Liver (tissue), 9 donors: ENCODE measurements around the gene STKLD1. TPM values are rescaled to one million over a fixed set of nuclear protein-coding genes. Genes with fewer than 3 reads are reported as not detected.

Experiments
- DNase-seq: peaks from one replicate; pipeline ENCODE4 v3.0.0-alpha.2; 2017; ENCODE audit warnings: low spot score
- H3K27ac ChIP-seq, 2 donors: one replicate each; pipeline ENCODE4 v1.7.0; 2013; ENCODE audit warnings: inconsistent platforms in 2 of 2, low read length in 2 of 2, control low read depth in 1 of 2, low read depth in 1 of 2, mild to moderate bottlenecking in 1 of 2
- H3K27me3 ChIP-seq, 4 donors: one replicate each; pipeline versions ENCODE4 v1.6.1 to v1.7.0; 2013; ENCODE audit warnings: low read length in 3 of 4, inconsistent platforms in 1 of 4, mild to moderate bottlenecking in 1 of 4, moderate library complexity in 1 of 4; ENCODE audit not compliant: control insufficient read depth in 4 of 4, insufficient read depth in 4 of 4
- H3K36me3 ChIP-seq, 4 donors: one replicate each; pipeline versions ENCODE4 v1.6.1 to v1.7.0; 2013; ENCODE audit warnings: low read length in 3 of 4, mild to moderate bottlenecking in 3 of 4, low read depth in 1 of 4, moderate library complexity in 1 of 4; ENCODE audit not compliant: control insufficient read depth in 4 of 4, insufficient read depth in 3 of 4
- H3K4me1 ChIP-seq, 4 donors: one replicate each; pipeline versions ENCODE4 v1.6.1 to v1.7.0; 2013; ENCODE audit warnings: low read length in 3 of 4, mild to moderate bottlenecking in 3 of 4, moderate library complexity in 1 of 4; ENCODE audit not compliant: control insufficient read depth in 4 of 4, insufficient read depth in 4 of 4
- H3K4me3 ChIP-seq, 3 donors: one replicate each; pipeline versions ENCODE4 v1.6.1 to v1.7.0; 2013; ENCODE audit warnings: low read length in 3 of 3, control low read depth in 1 of 3, low read depth in 1 of 3, mild to moderate bottlenecking in 1 of 3
- H3K9ac ChIP-seq, 2 donors: one replicate each; pipeline ENCODE4 v1.7.0; 2013; ENCODE audit warnings: low read length in 2 of 2, mild to moderate bottlenecking in 2 of 2, moderate library complexity in 2 of 2, control low read depth in 1 of 2, low read depth in 1 of 2
- H3K9me3 ChIP-seq, 4 donors: one replicate each; pipeline versions ENCODE4 v1.6.1 to v1.7.0; 2013; ENCODE audit warnings: low read length in 3 of 4; ENCODE audit not compliant: control insufficient read depth in 4 of 4
- CTCF ChIP-seq: fragments of 150-350 bp; IDR thresholded peaks from 2 replicates; pipeline ENCODE4 v1.5.1; 2017; ENCODE audit warnings: improper control_type of control experiment, low read depth, low read length; ENCODE audit not compliant: missing input control
- EGR1 ChIP-seq, 2 donors: IDR thresholded peaks; 2 replicates each; pipeline ENCODE4 v1.6.1; 2016 to 2018; ENCODE audit warnings: antibody characterized with exemption in 2 of 2, low read depth in 2 of 2
- FOXA1 ChIP-seq: IDR thresholded peaks from 2 replicates; pipeline ENCODE4 v1.6.1; 2016; ENCODE audit warnings: antibody characterized with exemption
- FOXA2 ChIP-seq: IDR thresholded peaks from 2 replicates; pipeline ENCODE4 v1.6.1; 2016; ENCODE audit warnings: antibody characterized with exemption
- GABPA ChIP-seq, 2 donors: IDR thresholded peaks in 1 of 2; conservative IDR thresholded peaks in 1 of 2; 2 replicates each; pipeline ENCODE4 v1.6.1; 2016; ENCODE audit warnings: antibody characterized with exemption in 2 of 2, mild to moderate bottlenecking in 1 of 2, moderate library complexity in 1 of 2
- HNF4A ChIP-seq, 2 donors: conservative IDR thresholded peaks; 2 replicates each; pipeline ENCODE4 v1.6.1; 2016; ENCODE audit warnings: antibody characterized with exemption in 2 of 2, mild to moderate bottlenecking in 2 of 2
- HNF4G ChIP-seq: IDR thresholded peaks from 2 replicates; pipeline ENCODE4 v1.6.1; 2016; ENCODE audit warnings: antibody characterized with exemption
- JUND ChIP-seq, 2 donors: IDR thresholded peaks; 2 replicates each; pipeline ENCODE4 v1.6.1; 2016; ENCODE audit warnings: antibody characterized with exemption in 2 of 2
- MAX ChIP-seq: IDR thresholded peaks from 2 replicates; pipeline ENCODE4 v1.6.1; 2016; ENCODE audit warnings: antibody characterized with exemption
- NR2F2 ChIP-seq: IDR thresholded peaks from 2 replicates; pipeline ENCODE4 v1.6.1; 2016; ENCODE audit warnings: antibody characterized with exemption
- RAD21 ChIP-seq, 2 donors: IDR thresholded peaks; 2 replicates each; pipeline ENCODE4 v1.6.1; 2016; ENCODE audit warnings: antibody characterized with exemption in 2 of 2, mild to moderate bottlenecking in 2 of 2
- REST ChIP-seq: IDR thresholded peaks from 2 replicates; pipeline ENCODE4 v1.6.1; 2016; ENCODE audit warnings: antibody characterized with exemption, mild to moderate bottlenecking
- RXRA ChIP-seq, 2 donors: IDR thresholded peaks; 2 replicates each; pipeline ENCODE4 v1.6.1; 2017 to 2018; ENCODE audit warnings: antibody characterized with exemption in 2 of 2, mild to moderate bottlenecking in 1 of 2
- SP1 ChIP-seq: IDR thresholded peaks from 2 replicates; pipeline ENCODE4 v1.6.1; 2018; ENCODE audit warnings: antibody characterized with exemption, mild to moderate bottlenecking
- TAF1 ChIP-seq: conservative IDR thresholded peaks from 2 replicates; pipeline ENCODE4 v1.6.1; 2016; ENCODE audit warnings: antibody characterized with exemption, mild to moderate bottlenecking
- YY1 ChIP-seq: IDR thresholded peaks from 2 replicates; pipeline ENCODE4 v1.6.1; 2016; ENCODE audit warnings: antibody characterized with exemption, mild to moderate bottlenecking
- ZBTB33 ChIP-seq: IDR thresholded peaks from 2 replicates; pipeline ENCODE4 v1.6.1; 2016; ENCODE audit warnings: antibody characterized with exemption
- WGBS: extraction: QIAGEN DNeasy Blood & Tissue Kit; methylation state at CpG from one replicate; pipeline ENCODE4 v1.1.7; 2013; 5-methylcytosine and 5-hydroxymethylcytosine counted together
- polyA plus RNA-seq, 2 donors: library from polyadenylated mRNA; stranded (reverse) in 1 of 2; unstranded in 1 of 2; fragments of 200-250 nt in 1 of 2; fragments of >200 nt in 1 of 2; fragmentation: Nextera tagmentation in 1 of 2; extraction: Ambion mirVana in 1 of 2; gene quantifications; one replicate each; pipeline versions ENCODE4 v1.2.1 to v1.2.3, GENCODE V29; 2013 to 2015
- total RNA-seq, 2 donors: library from RNA; depleted of rRNA; stranded (reverse); fragments of >200 nt; gene quantifications; one replicate each; pipeline ENCODE4 v1.2.3, GENCODE V29; 2014
- TF ChIP-seq, protein P1 (sequence below): IDR thresholded peaks from 2 replicates; pipeline ENCODE4 v1.6.1; 2016; ENCODE audit warnings: antibody characterized with exemption
- donor health status: healthy.
- donor health status: healthy.
- donor health status: healthy.
- donor health status: healthy.
- donor health status: healthy.

STKLD1 gene
- total and polyA plus RNA-seq, 4 donors: 0.25 to 0.85 (median 0.33) TPM

DNA sequence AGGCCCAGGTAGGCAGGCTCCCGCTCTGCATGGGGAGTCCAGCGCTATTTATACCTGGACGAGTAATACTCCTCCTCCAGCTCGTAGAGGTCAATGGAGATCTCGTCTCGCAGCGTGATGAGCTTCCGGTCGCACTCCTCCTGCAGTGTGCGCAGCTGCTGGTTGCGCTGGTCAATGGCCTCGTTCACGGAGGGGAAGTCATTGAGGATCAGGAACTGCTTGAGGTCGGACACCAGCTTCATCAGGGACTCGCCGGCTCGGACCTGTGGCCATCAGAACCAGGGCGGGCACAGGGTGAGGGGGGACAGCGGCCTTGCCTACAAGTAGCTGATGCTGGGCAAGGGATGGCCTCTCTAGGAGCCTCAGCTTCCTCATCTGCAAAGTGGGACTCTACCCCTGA is 32.1 kb upstream of the STKLD1 start:
- 96% methylated on average over 19 of the region's 19 CpGs for WGBS
- no peak for DNase-seq
- TF ChIP-seq RXRA (IDR thresholded peaks at IDR 0.05) (no peak), HNF4A (conservative IDR thresholded peaks at IDR 0.05) (no peak), CTCF (no peak), ZBTB33 (no peak), HNF4G (no peak), NR2F2 (no peak), FOXA1 (no peak), EGR1 (IDR thresholded peaks at IDR 0.05; ENCODE audit: low read depth in 2 of 2) (no peak)

DNA sequence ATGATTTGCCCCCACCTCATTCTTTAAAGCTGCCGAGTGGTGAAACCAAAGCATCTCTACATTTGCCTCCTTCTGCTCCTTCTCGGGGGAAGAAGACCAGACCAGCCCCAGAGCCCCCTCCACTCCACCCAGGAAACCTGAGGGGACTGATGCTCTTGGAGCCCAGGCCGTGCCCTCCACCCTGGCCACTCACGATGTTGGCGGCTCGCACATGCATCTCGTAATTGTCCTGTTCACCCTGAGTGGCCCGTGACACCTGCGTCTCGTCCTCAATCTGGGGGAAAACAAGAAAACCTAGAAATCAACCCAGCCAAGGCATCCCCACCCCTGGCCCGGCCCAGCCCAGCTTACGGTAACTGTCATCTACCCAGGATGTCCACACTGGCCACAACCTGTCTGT is 31.2 kb upstream of the STKLD1 start:
- Histone ChIP-seq H3K9ac (no peak overlapping the region), H3K9me3 (no peaks in the 10 kb centered on the region), H3K4me3 (no peak overlapping the region), H3K4me1 (peaks cover 4 to 25% (median 14%) of the 10 kb centered on the region in 4 donors), H3K27ac (no peak overlapping the region), H3K36me3 (peaks cover 0 to 42% (median 9%) of the 10 kb centered on the region in 4 donors), H3K27me3 (no peaks in the 10 kb centered on the region)
- 97% methylated on average over 12 of the region's 12 CpGs for WGBS
- TF ChIP-seq CTCF (no peak), ZBTB33 (no peak), EGR1 (IDR thresholded peaks at IDR 0.05; ENCODE audit: low read depth in 2 of 2) (no peak), MAX (no peak), SP1 (no peak), NR2F2 (no peak), REST (no peak), RAD21 (IDR thresholded peaks at IDR 0.05) (no peak), JUND (IDR thresholded peaks at IDR 0.05) (no peak), FOXA2 (no peak), TAF1 (no peak), RXRA (IDR thresholded peaks at IDR 0.05) (no peak), FOXA1 (no peak), GABPA (IDR thresholded peaks at IDR 0.05 in 1 of 2, conservative IDR thresholded peaks at IDR 0.05 in 1 of 2) (no peak), YY1 (no peak), HNF4A (conservative IDR thresholded peaks at IDR 0.05) (no peak), HNF4G (no peak)
- TF ChIP-seq, protein P1, sequence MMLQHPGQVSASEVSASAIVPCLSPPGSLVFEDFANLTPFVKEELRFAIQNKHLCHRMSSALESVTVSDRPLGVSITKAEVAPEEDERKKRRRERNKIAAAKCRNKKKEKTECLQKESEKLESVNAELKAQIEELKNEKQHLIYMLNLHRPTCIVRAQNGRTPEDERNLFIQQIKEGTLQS: no peak
- DNase-seq: no peak

More for the DNA sequence above, 32.1 kb upstream of the STKLD1 start:
- H3K9ac ChIP-seq: no peak overlapping the region
- H3K36me3 ChIP-seq: peaks cover 0 to 45% (median 12%) of the 10 kb centered on the region in 4 donors
- H3K4me1 ChIP-seq: peaks cover 2 to 17% (median 12%) of the 10 kb centered on the region in 4 donors
- H3K9me3 ChIP-seq: no peaks in the 10 kb centered on the region
- H3K27me3 ChIP-seq: no peaks in the 10 kb centered on the region
- no peak overlapping the region for H3K4me3 ChIP-seq
- no peak overlapping the region for H3K27ac ChIP-seq
